Measurements from ENCODE around the gene GRID2. TPM values are rescaled to one million over a fixed set of nuclear protein-coding genes. Genes with fewer than 3 reads are reported as not detected.

Gene GRID2
- total RNA-seq, 1 donor from 2014 or later: not detected

GRCh38 chr4:92735025-92735665 lies 431.4 kb downstream of the GRID2 start:
- no peak for ATAC-seq

- no peak for ATAC-seq
Observed at GRCh38 chr4:92760433-92760832, 456.7 kb downstream of the GRID2 start.

DNA sequence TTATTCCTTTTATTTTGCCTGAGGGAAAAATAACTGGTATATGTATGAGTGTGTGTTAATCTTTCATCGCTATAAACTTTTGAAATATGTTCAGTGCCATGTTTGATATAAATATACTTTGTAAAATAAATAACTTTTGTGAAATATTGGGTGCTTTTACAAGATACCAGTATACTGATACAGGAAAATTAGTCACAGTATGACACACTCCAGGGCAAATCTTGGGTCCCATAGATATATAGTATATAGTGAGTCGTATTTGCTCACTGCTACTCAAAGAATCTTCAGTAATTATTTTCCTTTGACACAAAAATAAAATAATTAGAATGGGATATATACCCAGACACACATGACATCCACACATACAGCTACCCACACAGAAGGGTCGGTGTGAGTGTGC lies 472.3 kb downstream of the GRID2 start:
- ATAC-seq: no peak

- ATAC-seq: no peak
Observed at GRCh38 chr4:92789741-92790140, 486.0 kb downstream of the GRID2 start.

DNA sequence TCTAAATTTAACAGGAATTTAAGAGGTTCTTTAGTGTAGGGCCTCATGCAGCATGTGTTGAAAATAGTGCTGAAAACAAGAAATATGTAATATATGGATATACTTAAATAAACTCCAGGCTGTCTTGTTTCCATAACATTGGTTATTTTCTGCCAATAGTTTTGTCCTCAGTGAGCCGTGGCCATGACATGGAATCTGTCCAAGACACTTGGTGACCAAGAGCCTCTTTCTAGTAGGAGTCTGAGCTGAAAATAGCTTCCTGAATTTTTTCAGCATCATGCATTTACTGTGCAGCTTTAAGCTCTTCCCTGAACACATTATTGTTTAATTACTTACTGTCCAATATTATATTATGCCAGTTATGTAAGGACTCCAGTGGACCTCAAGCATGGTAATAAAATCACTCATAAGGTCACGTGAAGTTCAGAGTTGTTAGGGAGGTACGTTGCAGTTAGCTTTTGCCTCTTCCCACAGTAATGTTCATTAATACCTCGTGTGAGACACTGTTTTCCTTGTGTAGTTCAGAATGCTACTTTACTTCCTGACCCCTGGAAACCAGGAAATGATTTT lies 488.2 kb downstream of the GRID2 start:
- ATAC-seq: no peak

DNA sequence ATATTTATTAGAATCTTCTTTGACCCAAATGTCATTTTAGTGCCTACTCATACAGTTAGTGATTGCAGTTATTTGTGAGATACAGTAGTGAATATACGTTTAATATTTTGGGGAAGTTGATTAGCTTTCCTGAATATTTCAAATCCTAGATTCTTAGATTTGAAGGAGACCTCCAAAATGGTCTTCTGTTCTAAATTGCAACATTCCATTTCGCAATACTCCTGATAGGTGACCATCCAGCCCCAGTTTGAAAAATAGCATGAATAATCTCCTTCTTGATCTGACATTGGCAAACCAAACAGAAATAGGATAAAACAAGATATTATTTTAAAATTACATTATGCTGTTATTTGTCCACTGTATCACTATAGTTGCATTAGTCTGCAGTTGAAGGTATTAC lies 505.6 kb downstream of the GRID2 start:
- ATAC-seq: no peak

GRCh38 chr4:92812652-92813051 lies 508.9 kb downstream of the GRID2 start:
- ATAC-seq: no peak

DNA sequence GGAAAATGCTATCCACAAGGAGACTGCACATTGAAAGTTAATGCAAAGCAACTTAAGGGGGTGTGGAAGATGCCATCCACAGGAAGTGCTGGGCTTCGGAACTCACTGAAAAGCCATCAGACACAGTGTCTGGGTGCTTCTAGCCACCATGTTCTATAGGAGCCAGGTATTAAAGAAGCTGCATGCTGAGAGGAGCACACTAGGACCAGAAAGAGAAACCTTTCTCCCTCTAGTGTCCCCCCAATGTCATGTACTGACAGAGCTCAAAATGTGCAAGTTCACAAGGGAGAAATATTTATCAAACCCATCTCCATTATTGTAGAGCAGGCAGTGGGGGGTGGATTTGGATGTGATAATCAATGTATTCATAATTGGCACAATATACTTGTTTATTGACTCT lies 510.9 kb downstream of the GRID2 start:
- ATAC-seq: no peak

GRCh38 chr4:92825256-92825655 lies 521.5 kb downstream of the GRID2 start:
- ATAC-seq: peak; percentile 70

GRCh38 chr4:92825791-92826190 lies 522.0 kb downstream of the GRID2 start:
- no peak for ATAC-seq

DNA sequence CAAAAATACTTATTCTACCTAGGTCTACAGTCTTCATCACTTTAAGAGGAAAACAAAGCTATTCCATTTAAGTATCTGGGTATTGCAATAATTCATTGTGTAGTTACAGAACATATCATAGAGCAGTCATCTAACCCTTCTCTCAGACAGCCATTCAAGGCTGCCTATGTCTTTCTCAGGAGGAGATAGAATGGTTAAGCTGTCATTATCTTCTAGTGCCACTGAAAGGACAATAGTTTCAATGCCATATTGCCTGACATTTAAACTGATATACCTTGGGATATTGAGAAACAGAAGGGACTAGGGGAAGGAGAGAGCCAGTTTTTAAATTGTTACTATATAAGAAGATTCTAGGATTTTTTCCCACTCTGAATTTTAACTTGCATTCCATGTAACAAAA lies 527.0 kb downstream of the GRID2 start:
- no peak for ATAC-seq

DNA sequence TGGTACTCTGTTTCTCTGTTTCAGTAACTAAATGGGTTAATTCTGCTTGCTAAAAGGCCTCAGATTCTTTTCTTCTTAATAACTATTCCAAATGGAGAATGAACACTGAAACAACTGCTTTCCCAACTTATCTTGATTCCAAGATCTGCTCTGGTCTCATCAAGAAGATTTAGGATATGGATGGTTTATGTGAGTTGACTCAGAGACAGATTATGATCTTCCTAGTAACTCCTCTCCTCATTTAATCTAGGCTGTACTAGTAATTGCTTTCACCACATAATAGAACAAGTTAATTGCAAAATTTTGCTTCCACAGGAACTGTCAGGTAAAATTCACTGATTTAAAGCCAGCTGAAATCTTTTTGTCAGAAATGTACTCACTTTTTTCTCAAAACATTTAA lies 537.1 kb downstream of the GRID2 start:
- no peak for ATAC-seq

- ATAC-seq: no peak
Observed at GRCh38 chr4:92843784-92844183, 540.0 kb downstream of the GRID2 start.

- no peak for ATAC-seq
Observed at GRCh38 chr4:92847026-92847425, 543.3 kb downstream of the GRID2 start.

GRCh38 chr4:92862509-92862908 lies 558.7 kb downstream of the GRID2 start:
- ATAC-seq: no peak

GRCh38 chr4:92864096-92864495 lies 560.3 kb downstream of the GRID2 start:
- no peak for ATAC-seq

GRCh38 chr4:92872604-92873003 lies 568.8 kb downstream of the GRID2 start:
- ATAC-seq: peak; percentile 83

GRCh38 chr4:92885632-92886031 lies 581.9 kb downstream of the GRID2 start:
- ATAC-seq: no peak

- ATAC-seq: no peak
Observed at GRCh38 chr4:92952426-92952825, 648.7 kb downstream of the GRID2 start.

- no peak for ATAC-seq
Observed at GRCh38 chr4:92952897-92953296, 649.1 kb downstream of the GRID2 start.

DNA sequence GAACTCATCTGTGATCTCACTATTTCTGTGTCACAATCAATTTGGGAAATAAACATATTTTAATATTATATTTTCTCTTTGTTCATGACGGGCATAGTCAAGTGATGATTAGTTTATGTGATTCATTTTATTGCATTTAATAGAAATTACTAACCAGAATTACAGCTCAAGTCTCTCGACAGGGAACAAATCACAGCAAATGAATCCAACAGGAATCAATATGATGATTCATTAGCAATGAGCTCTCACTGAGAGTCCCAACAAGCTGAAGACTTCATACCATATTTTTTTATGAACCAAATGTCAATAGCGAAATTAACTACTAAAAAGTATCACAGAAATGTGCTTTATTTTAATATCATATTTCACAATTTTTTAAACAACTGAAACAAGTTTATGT lies 649.7 kb downstream of the GRID2 start:
- ATAC-seq: no peak

- no peak for ATAC-seq
Observed at GRCh38 chr4:92961881-92962280, 658.1 kb downstream of the GRID2 start.

DNA sequence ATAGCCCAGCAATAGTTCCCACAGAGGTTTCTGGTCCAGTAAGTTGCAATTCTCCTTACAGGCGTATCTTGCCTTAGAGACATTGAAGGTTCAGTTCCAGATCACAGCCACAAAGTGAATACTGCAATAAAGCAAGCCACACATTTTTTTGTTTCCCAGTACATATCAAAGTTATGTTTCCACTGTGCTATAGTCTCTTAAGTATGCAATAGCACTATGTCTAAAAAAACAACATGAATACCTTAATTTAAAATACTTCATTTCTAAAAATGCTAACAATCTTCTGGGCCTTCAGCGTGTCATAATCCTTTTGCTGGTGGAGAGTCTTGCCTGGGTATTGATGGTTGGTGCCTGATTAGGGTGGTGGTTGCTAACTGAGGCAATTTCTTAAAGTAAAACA lies 659.1 kb downstream of the GRID2 start:
- ATAC-seq: no peak

DNA sequence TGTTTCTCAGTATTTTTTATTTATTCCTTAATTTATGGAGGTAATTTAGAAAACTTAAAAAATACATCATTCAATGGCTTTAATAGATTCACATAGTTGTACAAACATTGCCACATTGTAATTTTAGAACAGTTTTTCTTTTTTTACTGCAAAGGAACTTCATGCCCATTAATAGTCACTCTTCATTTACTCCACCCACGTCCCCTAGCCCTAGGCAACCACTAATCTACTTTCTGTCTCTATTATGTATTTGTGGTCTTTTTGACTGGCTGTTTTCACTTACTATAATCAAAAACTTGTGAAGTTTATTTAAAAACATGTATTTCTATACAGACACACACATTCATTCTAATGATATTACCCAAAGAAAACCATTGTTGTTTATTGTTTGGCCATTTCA lies 664.8 kb downstream of the GRID2 start:
- no peak for ATAC-seq

- no peak for ATAC-seq
Observed at GRCh38 chr4:92968996-92969395, 665.2 kb downstream of the GRID2 start.

Measured in esophagus mucosa (tissue), 1 donor.